SU-DHL-6 (cell line): ENCODE data around the gene MTMR3.

Source experiments
- EZH2phosphoT487 ChIP-seq: fragments of 200-600 bp; sonication (generic), shearing (Covaris generic); conservative IDR thresholded peaks from 2 replicates; pipeline ENCODE4 v1.6.1; 2018; ENCODE audit warnings: mild to moderate bottlenecking, antibody characterized with exemption, low read length, moderate library complexity, mixed read lengths
- TF ChIP-seq, protein P1 (sequence below): fragments of 200-600 bp; sonication (generic); IDR thresholded peaks from one replicate; pipeline ENCODE4 v1.5.1; 2017; ENCODE audit warnings: antibody characterized with exemption, mild to moderate bottlenecking, low read length, moderate library complexity; ENCODE audit not compliant: insufficient read depth, poor library complexity, severe bottlenecking

DNA sequence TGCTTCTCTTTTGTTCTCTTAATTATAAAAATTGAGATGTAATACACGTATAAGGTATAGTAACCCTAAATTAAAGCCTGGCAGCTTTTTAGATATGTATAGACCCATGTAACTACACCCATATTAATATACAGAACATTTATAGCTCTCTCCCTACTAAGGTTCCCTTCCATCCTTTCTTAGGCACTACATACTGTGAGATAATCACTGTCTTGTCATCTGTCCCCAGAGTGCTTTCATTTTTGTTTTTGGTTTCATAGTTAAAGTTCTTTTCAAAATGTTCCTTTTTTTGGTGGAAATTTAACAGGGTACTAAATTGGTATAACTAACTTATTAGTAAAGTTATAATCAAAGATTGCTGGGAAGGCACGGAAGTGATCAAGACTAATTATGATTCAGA lies 49.2 kb downstream of the MTMR3 start:
- TF ChIP-seq, protein P1, sequence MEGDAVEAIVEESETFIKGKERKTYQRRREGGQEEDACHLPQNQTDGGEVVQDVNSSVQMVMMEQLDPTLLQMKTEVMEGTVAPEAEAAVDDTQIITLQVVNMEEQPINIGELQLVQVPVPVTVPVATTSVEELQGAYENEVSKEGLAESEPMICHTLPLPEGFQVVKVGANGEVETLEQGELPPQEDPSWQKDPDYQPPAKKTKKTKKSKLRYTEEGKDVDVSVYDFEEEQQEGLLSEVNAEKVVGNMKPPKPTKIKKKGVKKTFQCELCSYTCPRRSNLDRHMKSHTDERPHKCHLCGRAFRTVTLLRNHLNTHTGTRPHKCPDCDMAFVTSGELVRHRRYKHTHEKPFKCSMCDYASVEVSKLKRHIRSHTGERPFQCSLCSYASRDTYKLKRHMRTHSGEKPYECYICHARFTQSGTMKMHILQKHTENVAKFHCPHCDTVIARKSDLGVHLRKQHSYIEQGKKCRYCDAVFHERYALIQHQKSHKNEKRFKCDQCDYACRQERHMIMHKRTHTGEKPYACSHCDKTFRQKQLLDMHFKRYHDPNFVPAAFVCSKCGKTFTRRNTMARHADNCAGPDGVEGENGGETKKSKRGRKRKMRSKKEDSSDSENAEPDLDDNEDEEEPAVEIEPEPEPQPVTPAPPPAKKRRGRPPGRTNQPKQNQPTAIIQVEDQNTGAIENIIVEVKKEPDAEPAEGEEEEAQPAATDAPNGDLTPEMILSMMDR, result no peak
- no peak for TF ChIP-seq EZH2phosphoT487
